DMS153 treated with DMSO at 0.1 percent for 48 hours (cell line): ENCODE data around the gene UCN2.

Experiments
- DNase-seq: peaks from one replicate; lab custom pipeline; 2025; ENCODE audit not compliant: unreplicated experiment; lab: John Stamatoyannopoulos, UW

UCN2 gene, protein sequence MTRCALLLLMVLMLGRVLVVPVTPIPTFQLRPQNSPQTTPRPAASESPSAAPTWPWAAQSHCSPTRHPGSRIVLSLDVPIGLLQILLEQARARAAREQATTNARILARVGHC

DNA sequence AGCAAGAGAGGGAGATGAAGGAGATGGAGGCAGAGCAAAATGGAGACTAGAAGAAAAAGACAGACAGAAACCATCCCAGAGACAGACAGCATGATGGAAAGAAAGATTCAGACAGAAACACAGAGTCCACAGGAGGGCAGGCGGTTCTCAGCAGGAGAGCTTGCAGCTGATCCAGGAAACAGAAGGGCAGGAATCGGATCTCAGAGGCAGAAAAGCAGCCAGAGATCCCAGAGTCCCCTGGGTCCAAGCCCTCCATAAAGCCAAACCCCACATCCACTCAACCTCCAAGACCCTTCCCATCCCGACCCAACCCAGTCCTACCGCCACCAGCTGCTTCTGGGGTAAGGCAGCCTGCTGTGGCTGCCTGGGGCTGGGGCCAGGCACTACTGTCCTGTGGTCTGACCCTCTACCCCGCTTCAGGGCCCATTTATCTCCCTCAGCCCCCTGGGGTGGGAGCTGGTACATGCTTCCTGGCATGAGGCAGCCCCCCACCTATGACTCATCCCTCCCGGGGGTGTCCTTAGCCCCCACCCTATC is at the start of gene UCN2:
TSS of gene UCN2 (minus strand) at position 400 of the 537 bp plus-strand sequence. CDS start 657 bp downstream, outside the sequence.
- no peak for DNase-seq

DNA sequence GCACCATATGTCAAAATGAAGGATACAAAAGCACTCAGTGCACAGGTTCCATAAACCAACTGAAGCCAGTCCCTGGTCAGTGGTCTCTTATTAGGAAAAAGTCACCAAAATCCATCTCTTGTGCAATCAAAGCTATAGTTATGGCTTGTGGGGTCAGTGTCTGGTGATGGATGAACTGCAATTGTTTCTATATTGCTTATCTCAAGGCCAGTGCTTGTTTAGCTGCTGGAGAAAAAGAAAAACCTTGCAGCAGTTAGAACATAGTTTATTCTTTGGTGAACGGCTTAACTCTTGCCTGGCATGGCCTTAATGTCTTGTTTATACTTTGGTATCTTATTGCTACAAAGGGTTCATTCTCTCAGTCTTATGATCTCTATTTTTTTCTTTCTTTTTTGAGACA is 48.7 kb upstream of the UCN2 start:
- DNase-seq: no peak

GRCh38 chr3:48609088-48610005 is 45.8 kb upstream of the UCN2 start, which contains the start of gene UQCRC1:
TSS of gene UQCRC1 (minus strand) at chr3:48609646. CDS start at chr3:48609620, 26 bp downstream.
- peak; percentile 50 for DNase-seq

DNA sequence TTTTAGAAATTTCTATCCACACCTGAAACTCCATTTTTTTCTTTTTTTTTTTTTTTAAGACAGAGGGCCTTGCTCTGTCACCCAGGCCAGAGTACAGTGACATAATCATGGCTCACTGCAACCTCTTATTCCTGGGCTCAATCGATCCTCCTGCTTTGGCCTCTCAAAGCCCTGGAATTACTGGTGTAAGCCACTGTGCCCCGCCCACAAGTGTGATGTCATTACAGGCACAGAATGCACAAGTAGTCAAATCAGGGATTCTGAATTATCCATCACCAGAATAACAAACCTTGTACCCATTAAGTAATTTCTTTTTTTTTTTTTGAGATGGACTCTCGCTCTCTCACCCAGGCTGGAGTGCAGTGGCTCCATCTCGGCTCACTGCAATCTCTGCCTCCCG is 43.9 kb upstream of the UCN2 start:
- no peak for DNase-seq

GRCh38 chr3:48601622-48601994 is 38.0 kb upstream of the UCN2 start:
- no peak for DNase-seq

DNA sequence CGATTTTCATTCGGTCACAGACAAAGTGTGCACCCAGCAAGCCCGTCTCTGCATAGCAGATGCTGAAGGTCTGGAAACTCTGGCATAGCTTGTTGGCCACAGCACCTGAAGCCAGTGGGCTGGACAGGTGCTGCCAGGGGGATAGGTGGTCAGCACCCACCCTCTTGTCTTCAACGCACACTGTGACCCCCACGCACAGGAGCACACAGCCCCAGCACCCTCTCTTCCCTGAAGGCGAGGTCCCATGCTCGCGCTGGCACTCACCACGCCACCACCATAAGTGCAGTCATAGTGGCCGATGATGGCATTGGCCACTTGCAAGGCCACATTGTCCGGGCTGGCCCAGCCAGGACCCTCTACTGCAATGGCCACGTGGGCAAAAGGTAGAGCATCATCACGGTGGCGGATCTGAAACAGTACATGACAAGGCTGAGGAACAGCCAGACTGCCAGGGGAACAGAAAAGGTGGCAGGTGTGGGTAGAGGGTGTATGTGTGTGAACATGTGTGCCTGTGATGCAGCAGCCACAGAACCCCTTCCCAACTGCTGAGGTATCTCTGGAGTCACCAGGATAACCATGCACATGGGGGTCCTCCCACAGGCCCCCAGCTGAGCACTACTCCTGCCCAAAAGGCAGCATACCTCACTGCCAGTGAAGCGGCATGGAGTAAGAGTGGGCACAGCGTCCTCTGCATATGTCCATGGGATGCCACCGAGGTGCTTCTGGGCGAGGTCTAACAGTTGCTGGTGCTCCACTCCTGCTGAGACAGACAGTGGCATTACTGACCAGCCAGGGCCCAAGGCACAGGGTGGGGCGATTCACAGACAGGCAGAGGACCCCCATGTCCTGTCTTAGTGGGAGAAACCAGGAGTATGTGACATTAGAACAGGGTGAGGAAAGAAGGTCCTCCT is 37.4 kb upstream of the UCN2 start:
- no peak for DNase-seq

GRCh38 chr3:48599509-48600285 is 36.1 kb upstream of the UCN2 start:
- DNase-seq: no peak

DNA sequence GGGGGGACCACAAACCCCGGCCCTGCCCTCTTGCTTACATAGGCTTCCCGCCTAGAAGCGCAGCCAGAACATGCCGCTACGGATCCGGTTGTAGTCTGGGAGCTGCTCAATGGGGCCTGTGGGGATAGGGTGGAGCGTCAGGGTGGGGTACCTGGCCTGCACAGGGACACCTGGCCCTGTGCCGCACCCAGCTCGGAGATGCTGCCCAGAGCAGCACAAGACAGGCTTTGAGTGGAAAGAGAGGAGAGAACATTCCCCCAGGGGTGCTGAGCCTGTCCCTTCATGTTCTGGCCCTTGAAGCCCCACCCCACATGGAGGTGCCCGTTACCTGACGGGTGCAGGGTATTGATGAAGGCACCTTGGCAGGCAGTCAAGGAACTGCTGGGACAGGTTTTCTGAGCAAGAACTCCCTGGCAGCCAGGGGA is 35.5 kb upstream of the UCN2 start:
- no peak for DNase-seq

- DNase-seq: no peak
Measured at GRCh38 chr3:48598323-48599076, 34.9 kb upstream of the UCN2 start.

DNA sequence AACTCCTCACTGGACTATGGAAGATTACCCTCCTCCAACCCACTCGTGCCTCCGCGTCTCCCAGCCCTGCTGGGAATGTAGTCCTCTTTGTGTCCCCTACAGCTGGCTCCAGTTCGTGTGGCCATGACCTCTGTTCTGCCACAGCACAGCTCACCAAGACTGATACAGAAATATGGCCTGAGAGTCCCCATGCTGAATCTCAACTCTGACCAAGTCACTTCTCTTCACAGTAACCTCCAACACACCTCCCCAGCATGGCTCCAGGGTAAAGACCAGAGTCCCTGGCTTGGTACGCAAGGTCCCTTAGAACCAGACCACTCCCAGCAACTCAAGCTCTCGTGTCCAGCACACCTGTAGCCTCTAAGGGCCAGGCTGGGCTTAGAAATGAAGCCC is 33.8 kb upstream of the UCN2 start:
- DNase-seq: no peak

DNA sequence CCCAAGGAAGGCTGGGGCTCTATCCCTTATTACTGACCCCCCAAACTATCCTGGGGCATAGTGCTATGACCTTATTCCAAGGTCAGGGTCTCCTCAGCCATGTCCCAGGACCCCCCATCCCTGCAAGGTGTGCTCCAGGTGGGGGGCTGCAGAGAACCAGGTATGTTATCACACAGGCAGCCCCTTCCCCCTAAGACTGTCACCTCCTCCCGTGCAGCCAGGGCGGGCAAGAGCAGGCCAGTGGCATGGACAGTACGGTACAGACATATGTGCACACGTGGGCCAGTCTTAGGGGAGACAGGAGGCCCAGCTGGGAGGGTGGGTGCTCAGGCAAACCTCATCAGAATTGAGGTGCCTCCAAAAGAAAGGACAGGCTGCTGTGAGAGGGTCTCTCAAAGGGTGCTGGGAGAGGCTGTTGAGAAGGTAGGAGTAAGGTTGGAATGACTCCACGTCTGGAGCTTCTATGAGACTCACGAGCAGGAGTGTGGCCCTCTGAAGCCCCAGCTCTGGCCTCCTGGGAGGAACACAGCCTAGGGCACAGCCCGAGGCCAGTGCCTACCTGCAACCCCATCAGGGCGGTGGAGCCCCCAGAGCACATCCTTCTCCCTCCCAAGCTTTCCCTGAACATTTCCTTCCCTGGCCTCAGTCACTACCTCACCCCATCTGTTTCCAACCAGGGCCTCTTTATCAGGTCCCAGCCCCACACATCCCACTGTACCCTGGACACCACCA is 33.3 kb upstream of the UCN2 start:
- DNase-seq: no peak

GRCh38 chr3:48596157-48596556 is 32.6 kb upstream of the UCN2 start:
- DNase-seq: no peak

- DNase-seq: no peak
Measured at GRCh38 chr3:48595526-48596121, 32.0 kb upstream of the UCN2 start.

DNA sequence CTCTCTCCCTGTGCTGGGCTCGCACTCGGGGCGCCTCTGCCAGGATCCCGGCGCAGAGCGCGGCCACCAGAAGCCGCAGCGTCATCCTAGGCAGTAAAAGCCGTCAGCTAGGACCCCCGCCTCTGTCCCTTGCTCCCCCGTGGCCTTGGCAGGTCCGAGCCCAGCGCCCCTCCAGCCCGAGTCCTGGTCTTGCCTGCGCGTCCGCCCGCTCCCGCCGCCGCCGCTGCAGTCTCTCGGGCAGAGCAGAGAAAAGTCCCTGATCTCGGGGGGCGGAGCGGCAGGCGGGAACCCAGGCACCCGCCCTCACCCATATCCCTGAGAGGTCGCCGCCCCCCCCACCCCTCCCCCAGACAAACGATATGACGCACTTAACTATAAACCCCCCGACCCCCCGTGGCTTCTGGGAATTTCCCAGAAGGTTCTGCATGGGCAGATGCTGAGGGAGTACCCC is 31.5 kb upstream of the UCN2 start, which contains the start of gene COL7A1:
TSS of gene COL7A1 (minus strand) at position 255 of the 451 bp plus-strand sequence. CDS start at position 85, 170 bp downstream.
- no peak for DNase-seq

DNA sequence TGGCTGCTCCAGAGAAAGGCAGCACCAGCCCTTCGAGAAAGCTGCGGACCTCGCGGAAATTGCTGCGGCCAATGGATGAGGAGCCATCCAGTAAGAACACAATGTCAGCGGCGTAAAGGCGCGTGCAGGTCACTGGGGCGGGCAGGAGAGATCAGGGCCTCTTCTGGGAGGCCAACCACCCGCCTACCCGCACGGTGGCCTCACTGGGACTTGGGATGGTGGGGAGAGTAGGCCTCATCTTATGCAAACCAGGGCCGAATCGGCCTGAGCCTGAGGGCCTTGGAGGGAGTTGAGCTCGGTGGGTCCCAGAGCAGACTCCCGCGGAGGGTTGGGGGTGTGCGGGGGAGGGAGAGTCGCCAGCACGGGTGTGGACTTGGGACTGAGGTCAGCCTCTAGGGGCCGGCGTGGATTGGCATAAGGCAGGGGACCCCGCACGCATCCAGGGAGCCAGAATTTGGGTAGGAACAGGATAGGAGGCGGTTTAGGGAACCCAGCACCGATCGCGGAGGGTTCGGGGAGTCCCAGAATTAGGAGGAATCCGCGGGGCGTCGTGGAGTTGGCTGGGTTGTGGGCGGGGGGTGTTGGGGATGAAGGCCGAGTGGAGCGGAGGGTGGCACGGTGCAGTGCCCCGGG is 31.0 kb upstream of the UCN2 start:
- DNase-seq: no peak

DNA sequence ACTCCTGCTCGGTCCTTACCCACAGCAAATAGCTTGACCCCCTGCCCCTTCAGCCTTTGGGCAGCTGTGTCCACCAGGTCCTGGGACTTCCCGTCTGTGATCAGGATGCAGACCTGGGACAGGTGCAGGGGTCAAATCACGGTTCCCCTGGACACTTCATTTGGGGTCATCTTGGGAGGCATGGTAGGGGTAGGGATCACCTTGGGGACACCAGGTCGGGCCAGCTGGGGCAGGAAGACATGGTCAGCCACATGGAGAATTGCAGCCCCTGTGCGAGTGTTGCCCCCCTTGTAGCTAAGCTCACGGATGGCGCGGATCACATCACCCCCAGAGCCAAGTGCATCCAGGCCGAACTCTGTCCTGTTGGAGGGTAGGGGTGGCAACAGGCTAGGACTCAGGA is 29.8 kb upstream of the UCN2 start:
- no peak for DNase-seq

DNA sequence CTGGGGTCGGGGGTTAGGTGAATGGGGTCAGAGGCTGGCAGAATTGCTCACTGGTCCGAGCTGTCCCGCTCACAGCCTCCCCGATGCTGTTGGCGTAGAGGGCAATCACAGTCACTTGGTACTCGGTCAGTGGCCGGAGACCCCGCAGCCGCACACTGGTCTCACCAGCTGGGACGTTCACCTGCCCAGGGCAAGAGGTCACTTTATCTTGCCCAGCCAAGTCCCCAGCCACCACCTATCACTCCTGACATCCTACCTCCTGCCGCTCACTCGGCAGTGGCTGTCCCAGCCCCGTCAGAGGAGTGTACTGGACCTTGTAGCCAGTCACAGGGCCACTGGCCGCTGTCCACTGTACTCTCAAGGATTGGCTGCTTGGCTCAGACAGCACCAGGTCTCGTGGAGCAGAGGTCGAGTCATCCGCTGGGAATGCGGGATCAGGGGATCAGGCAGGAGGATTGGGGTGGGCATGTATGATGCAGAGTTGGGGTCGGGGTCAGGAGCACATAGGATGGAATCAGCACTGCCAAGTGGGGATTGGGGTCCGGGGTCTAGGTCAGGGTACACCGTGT is 29.0 kb upstream of the UCN2 start:
- DNase-seq: no peak
